GM12878 (cell line): ENCODE data around the gene TNNT3.

Experiments used
- CREB1 ChIP-seq: IDR thresholded peaks from 2 replicates; pipeline ENCODE4 v1.6.1; 2012; ENCODE audit warnings: low read depth, mild to moderate bottlenecking, inconsistent platforms
- EZH2 ChIP-seq: IDR thresholded peaks from 2 replicates; pipeline ENCODE4 v1.6.1; 2012; ENCODE audit warnings: low read depth, mild to moderate bottlenecking, control low read depth, inconsistent platforms, low read length, borderline replicate concordance; ENCODE audit not compliant: control insufficient read depth
- HDAC2 ChIP-seq: fragments of 200-600 bp; sonication (generic); IDR thresholded peaks from 2 replicates; pipeline ENCODE4 v1.6.1; 2017
- MAX ChIP-seq: IDR thresholded peaks from 2 replicates; pipeline ENCODE4 v1.6.1; 2012; ENCODE audit warnings: low read depth, low read length, improper control_type of control experiment
- POLR2A ChIP-seq: IDR thresholded peaks from 2 replicates; pipeline ENCODE4 v1.6.1; 2011; ENCODE audit warnings: low read depth, mild to moderate bottlenecking, low read length
- RBBP5 ChIP-seq: fragments of 200-600 bp; sonication (generic); conservative IDR thresholded peaks from 2 replicates; pipeline ENCODE4 v1.6.1; 2016
- SMAD5 ChIP-seq: IDR thresholded peaks from 2 replicates; pipeline ENCODE4 v1.6.1; 2016; ENCODE audit warnings: antibody characterized with exemption, low read depth
- STAT3 ChIP-seq: IDR thresholded peaks from 2 replicates; pipeline ENCODE4 v1.6.1; 2011; ENCODE audit warnings: low read depth, low read length, improper control_type of control experiment
- TCF3 ChIP-seq: IDR thresholded peaks from 2 replicates; pipeline ENCODE4 v1.6.1; 2012; ENCODE audit warnings: low read depth, mild to moderate bottlenecking, low read length, borderline replicate concordance; ENCODE audit not compliant: insufficient read depth
- YY1 ChIP-seq: IDR thresholded peaks from 2 replicates; pipeline ENCODE4 v1.6.1; 2011; ENCODE audit warnings: low read depth, mild to moderate bottlenecking, low read length
- ZNF274 ChIP-seq: IDR thresholded peaks from one replicate; pipeline ENCODE4 v1.8.0; 2011; ENCODE audit not compliant: insufficient read length, insufficient read depth
- TF ChIP-seq, protein P1 (sequence below), 3 experiments: IDR thresholded peaks in 2 of 3; conservative IDR thresholded peaks in 1 of 3; 2 replicates each; pipeline ENCODE4 v1.5.1; 2011; ENCODE audit warnings: low read depth in 3 of 3, low read length in 3 of 3, mild to moderate bottlenecking in 3 of 3, control low read depth in 2 of 3, moderate library complexity in 2 of 3, inconsistent platforms in 1 of 3, mixed read lengths in 1 of 3; ENCODE audit not compliant: control insufficient read depth in 2 of 3, insufficient read depth in 1 of 3; ENCODE audit errors: extremely low read depth in 1 of 3
- TF ChIP-seq, protein P2 (sequence below): fragments of 450-650 bp; IDR thresholded peaks from 2 replicates; pipeline ENCODE4 v1.6.1; 2017; ENCODE audit warnings: mild to moderate bottlenecking

GRCh38 chr11:1947592-1948237 is 28.2 kb downstream of the TNNT3 start:
- TF ChIP-seq MAX: no peak
- TF ChIP-seq, protein P1, sequence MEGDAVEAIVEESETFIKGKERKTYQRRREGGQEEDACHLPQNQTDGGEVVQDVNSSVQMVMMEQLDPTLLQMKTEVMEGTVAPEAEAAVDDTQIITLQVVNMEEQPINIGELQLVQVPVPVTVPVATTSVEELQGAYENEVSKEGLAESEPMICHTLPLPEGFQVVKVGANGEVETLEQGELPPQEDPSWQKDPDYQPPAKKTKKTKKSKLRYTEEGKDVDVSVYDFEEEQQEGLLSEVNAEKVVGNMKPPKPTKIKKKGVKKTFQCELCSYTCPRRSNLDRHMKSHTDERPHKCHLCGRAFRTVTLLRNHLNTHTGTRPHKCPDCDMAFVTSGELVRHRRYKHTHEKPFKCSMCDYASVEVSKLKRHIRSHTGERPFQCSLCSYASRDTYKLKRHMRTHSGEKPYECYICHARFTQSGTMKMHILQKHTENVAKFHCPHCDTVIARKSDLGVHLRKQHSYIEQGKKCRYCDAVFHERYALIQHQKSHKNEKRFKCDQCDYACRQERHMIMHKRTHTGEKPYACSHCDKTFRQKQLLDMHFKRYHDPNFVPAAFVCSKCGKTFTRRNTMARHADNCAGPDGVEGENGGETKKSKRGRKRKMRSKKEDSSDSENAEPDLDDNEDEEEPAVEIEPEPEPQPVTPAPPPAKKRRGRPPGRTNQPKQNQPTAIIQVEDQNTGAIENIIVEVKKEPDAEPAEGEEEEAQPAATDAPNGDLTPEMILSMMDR (IDR thresholded peaks at IDR 0.05 in 2 of 3, conservative IDR thresholded peaks at IDR 0.05 in 1 of 3; ENCODE audit: control insufficient read depth in 2 of 3, extremely low read depth in 1 of 3, insufficient read depth in 1 of 3, low read depth in 3 of 3, low read length in 3 of 3): no peak
- TF ChIP-seq STAT3: no peak
- no peak for TF ChIP-seq ZNF274
- no peak for TF ChIP-seq CREB1
- no peak for TF ChIP-seq SMAD5
- TF ChIP-seq TCF3: no peak
- no peak for TF ChIP-seq POLR2A
- no peak for TF ChIP-seq YY1
- TF ChIP-seq HDAC2: no peak
- no peak for TF ChIP-seq EZH2
- no peak for TF ChIP-seq RBBP5
- TF ChIP-seq, protein P2, sequence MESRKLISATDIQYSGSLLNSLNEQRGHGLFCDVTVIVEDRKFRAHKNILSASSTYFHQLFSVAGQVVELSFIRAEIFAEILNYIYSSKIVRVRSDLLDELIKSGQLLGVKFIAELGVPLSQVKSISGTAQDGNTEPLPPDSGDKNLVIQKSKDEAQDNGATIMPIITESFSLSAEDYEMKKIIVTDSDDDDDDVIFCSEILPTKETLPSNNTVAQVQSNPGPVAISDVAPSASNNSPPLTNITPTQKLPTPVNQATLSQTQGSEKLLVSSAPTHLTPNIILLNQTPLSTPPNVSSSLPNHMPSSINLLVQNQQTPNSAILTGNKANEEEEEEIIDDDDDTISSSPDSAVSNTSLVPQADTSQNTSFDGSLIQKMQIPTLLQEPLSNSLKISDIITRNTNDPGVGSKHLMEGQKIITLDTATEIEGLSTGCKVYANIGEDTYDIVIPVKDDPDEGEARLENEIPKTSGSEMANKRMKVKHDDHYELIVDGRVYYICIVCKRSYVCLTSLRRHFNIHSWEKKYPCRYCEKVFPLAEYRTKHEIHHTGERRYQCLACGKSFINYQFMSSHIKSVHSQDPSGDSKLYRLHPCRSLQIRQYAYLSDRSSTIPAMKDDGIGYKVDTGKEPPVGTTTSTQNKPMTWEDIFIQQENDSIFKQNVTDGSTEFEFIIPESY: no peak
